NK-92 treated with Interleukin-12 subunit alpha and Interleukin-12 subunit beta, amount 100 ng/mL, for 24 hours (cell line): ENCODE measurements around the gene OR10K2.

Source experiments
- DNase-seq: peaks from one replicate; lab custom pipeline; 2025; lab: John Stamatoyannopoulos, UW

Gene OR10K2

GRCh38 chr1:158371188-158371953 lies 54.7 kb downstream of the OR10K2 start:
- peak; percentile 77 for DNase-seq
